ENCODE measurements around the gene NAV2.

NAV2 gene

GRCh38 chr11:19882356-19882755, 169.7 kb downstream of the NAV2 start:
- Histone ChIP-seq H3K4me3 (ENCODE audit: low read depth in 1 of 2, low read length in 1 of 2) (no peak overlapping the region), H3K9me3 (no peaks in the 10 kb centered on the region), H3K4me1 (ENCODE audit: control insufficient read depth in 1 of 2, insufficient read depth in 1 of 2, low read depth in 1 of 2, low read length in 1 of 2) (no peaks in the 10 kb centered on the region), H3K27me3 (peaks cover 17% of the 10 kb centered on the region), H3K27ac (no peak overlapping the region), H3K36me3 (no peaks in the 10 kb centered on the region)
- TF ChIP-seq, protein P1, sequence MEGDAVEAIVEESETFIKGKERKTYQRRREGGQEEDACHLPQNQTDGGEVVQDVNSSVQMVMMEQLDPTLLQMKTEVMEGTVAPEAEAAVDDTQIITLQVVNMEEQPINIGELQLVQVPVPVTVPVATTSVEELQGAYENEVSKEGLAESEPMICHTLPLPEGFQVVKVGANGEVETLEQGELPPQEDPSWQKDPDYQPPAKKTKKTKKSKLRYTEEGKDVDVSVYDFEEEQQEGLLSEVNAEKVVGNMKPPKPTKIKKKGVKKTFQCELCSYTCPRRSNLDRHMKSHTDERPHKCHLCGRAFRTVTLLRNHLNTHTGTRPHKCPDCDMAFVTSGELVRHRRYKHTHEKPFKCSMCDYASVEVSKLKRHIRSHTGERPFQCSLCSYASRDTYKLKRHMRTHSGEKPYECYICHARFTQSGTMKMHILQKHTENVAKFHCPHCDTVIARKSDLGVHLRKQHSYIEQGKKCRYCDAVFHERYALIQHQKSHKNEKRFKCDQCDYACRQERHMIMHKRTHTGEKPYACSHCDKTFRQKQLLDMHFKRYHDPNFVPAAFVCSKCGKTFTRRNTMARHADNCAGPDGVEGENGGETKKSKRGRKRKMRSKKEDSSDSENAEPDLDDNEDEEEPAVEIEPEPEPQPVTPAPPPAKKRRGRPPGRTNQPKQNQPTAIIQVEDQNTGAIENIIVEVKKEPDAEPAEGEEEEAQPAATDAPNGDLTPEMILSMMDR (IDR thresholded peaks at IDR 0.05), result no peak

DNA sequence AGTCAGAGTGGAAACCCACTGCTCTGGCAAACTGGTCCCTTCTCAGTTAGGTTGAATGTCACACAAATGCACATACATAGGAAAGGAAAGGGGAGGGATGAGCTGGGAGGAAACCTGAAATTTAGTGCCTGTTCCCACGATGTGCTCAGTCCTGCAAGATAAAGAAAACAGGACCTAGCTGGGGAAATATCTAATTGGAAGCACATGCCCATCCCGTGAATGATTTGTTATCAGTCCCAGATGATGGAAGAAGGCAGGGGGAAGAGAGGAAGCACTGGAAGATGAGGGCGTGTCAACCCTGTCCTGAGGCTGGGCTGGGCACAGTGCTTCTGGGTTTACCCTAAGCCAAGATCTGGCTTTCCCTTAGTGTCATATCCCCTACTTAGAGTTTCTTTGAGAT, 173.9 kb downstream of the NAV2 start:
- Histone ChIP-seq H3K4me3 (ENCODE audit: low read depth in 1 of 2, low read length in 1 of 2) (no peak overlapping the region), H3K36me3 (no peaks in the 10 kb centered on the region), H3K27me3 (peaks cover 9% of the 10 kb centered on the region), H3K4me1 (ENCODE audit: control insufficient read depth in 1 of 2, insufficient read depth in 1 of 2, low read depth in 1 of 2, low read length in 1 of 2) (no peaks in the 10 kb centered on the region), H3K27ac (no peak overlapping the region), H3K9me3 (no peaks in the 10 kb centered on the region)
- TF ChIP-seq, protein P1 (IDR thresholded peaks at IDR 0.05), result no peak

GRCh38 chr11:19887842-19888241, 175.2 kb downstream of the NAV2 start:
- H3K4me3 ChIP-seq (ENCODE audit: low read depth in 1 of 2, low read length in 1 of 2), result no peak overlapping the region
- TF ChIP-seq, protein P1 (IDR thresholded peaks at IDR 0.05), result no peak
- no peak overlapping the region for H3K27ac ChIP-seq
- H3K9me3 ChIP-seq, result no peaks in the 10 kb centered on the region
- no peaks in the 10 kb centered on the region for H3K4me1 ChIP-seq (ENCODE audit: control insufficient read depth in 1 of 2, insufficient read depth in 1 of 2, low read depth in 1 of 2, low read length in 1 of 2)
- no peaks in the 10 kb centered on the region for H3K36me3 ChIP-seq
- H3K27me3 ChIP-seq, result peaks cover 7% of the 10 kb centered on the region

DNA sequence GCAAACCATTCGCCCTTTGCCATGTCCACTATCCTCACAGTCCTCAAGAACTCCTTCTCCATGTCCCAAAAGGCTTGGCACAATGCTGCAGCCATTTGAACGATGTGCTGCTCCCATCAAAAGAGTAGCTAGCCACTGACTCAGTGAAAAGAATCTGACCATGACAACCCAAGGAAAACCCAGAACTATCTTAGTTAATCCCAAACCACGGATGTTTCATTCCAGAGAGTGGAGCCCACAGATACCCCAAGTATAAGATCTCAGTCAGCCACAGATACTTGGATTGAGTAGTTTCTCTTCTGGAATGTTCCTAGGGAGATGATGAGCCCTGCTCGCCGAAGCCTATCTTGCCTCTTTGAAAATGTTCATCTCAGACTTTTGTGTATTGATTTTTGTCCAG, 176.9 kb downstream of the NAV2 start:
- Histone ChIP-seq H3K4me3 (ENCODE audit: low read depth in 1 of 2, low read length in 1 of 2) (no peak overlapping the region), H3K4me1 (ENCODE audit: control insufficient read depth in 1 of 2, insufficient read depth in 1 of 2, low read depth in 1 of 2, low read length in 1 of 2) (no peaks in the 10 kb centered on the region), H3K9me3 (no peaks in the 10 kb centered on the region), H3K27ac (no peak overlapping the region), H3K36me3 (no peaks in the 10 kb centered on the region), H3K27me3 (peaks cover 7% of the 10 kb centered on the region)
- TF ChIP-seq, protein P1 (IDR thresholded peaks at IDR 0.05), result no peak

GRCh38 chr11:19890308-19890707, 177.7 kb downstream of the NAV2 start:
- H3K9me3 ChIP-seq, result no peaks in the 10 kb centered on the region
- TF ChIP-seq, protein P1 (IDR thresholded peaks at IDR 0.05), result no peak
- no peaks in the 10 kb centered on the region for H3K4me1 ChIP-seq (ENCODE audit: control insufficient read depth in 1 of 2, insufficient read depth in 1 of 2, low read depth in 1 of 2, low read length in 1 of 2)
- no peaks in the 10 kb centered on the region for H3K36me3 ChIP-seq
- H3K4me3 ChIP-seq (ENCODE audit: low read depth in 1 of 2, low read length in 1 of 2), result no peak overlapping the region
- H3K27ac ChIP-seq, result no peak overlapping the region
- peaks cover 7% of the 10 kb centered on the region for H3K27me3 ChIP-seq

DNA sequence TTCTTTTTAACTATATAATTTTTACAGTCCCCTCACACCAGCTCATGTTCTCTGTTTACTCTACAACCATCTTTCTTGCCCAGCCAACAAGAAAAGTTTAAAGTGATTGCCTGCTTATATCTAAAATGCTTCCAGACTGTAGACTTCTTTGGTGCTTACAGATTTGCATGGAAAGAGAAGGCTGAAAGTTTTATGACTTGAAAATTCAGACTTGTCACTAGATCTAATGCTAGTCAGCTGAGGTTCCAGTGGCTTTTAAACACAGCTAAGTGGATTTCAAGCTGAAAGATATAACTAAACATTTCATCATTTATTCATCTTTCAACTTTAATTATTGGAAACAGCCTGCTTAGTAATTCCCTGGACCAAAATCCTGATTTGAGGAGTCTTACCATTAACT, 178.4 kb downstream of the NAV2 start:
- Histone ChIP-seq H3K27me3 (peaks cover 10% of the 10 kb centered on the region), H3K4me1 (ENCODE audit: control insufficient read depth in 1 of 2, insufficient read depth in 1 of 2, low read depth in 1 of 2, low read length in 1 of 2) (no peaks in the 10 kb centered on the region), H3K9me3 (no peaks in the 10 kb centered on the region), H3K4me3 (ENCODE audit: low read depth in 1 of 2, low read length in 1 of 2) (no peak overlapping the region), H3K27ac (no peak overlapping the region), H3K36me3 (no peaks in the 10 kb centered on the region)
- TF ChIP-seq, protein P1 (IDR thresholded peaks at IDR 0.05), result no peak

Measured in neutrophil (primary cell).